ENCODE results near the gene SUGCT. TPM values are rescaled to one million over a fixed set of nuclear protein-coding genes. Genes with fewer than 3 reads are reported as not detected.
"Not testable (repeated sequence)": the region's sequence is repeated elsewhere in the genome, so short reads cannot be mapped to it uniquely, and the experiment has no call there.

SUGCT gene
- total RNA-seq, 3 donors from 2014 or later = 7.6 to 19.1 (median 10.1) TPM

- no peaks in the 10 kb centered on the region for H3K36me3 ChIP-seq (ENCODE audit: low read depth)
- ATAC-seq (no peak), DNase-seq (no peak)
- no peak overlapping the region for H3K4me3 ChIP-seq
- H3K4me1 ChIP-seq (ENCODE audit: low read depth) = no peaks in the 10 kb centered on the region
- no peaks in the 10 kb centered on the region for H3K9me3 ChIP-seq
- TF ChIP-seq CTCF (IDR thresholded peaks at IDR 0.05) = no peak
- intact Hi-C loops (cut with DNase I, micrococcal nuclease) = no loop called here
Observed at GRCh38 chr7:40211276-40212003, 76.6 kb downstream of the SUGCT start.

- ATAC-seq (no peak), DNase-seq (no peak)
- H3K4me1 ChIP-seq (ENCODE audit: low read depth) = no peaks in the 10 kb centered on the region
- no peaks in the 10 kb centered on the region for H3K9me3 ChIP-seq
- H3K4me3 ChIP-seq = no peak overlapping the region
- no peaks in the 10 kb centered on the region for H3K36me3 ChIP-seq (ENCODE audit: low read depth)
- intact Hi-C loops (cut with DNase I, micrococcal nuclease) = no loop called here
- TF ChIP-seq CTCF (IDR thresholded peaks at IDR 0.05) = no peak
Observed at GRCh38 chr7:40213291-40213690, 78.5 kb downstream of the SUGCT start.

- no peak for DNase-seq
- intact Hi-C loops (cut with DNase I, micrococcal nuclease) = no loop called here
- no peak for ATAC-seq
- Histone ChIP-seq H3K4me1 (ENCODE audit: low read depth) (no peaks in the 10 kb centered on the region), H3K36me3 (ENCODE audit: low read depth) (no peaks in the 10 kb centered on the region), H3K4me3 (no peak overlapping the region), H3K9me3 (no peaks in the 10 kb centered on the region)
- TF ChIP-seq CTCF (IDR thresholded peaks at IDR 0.05) = no peak
Observed at GRCh38 chr7:40213856-40214255, 79.1 kb downstream of the SUGCT start.

GRCh38 chr7:40218612-40219011 lies 83.8 kb downstream of the SUGCT start:
- H3K4me3 ChIP-seq; ATAC-seq; intact Hi-C loops (cut with DNase I, micrococcal nuclease); H3K4me1 ChIP-seq (ENCODE audit: low read depth); DNase-seq; H3K9me3 ChIP-seq; H3K36me3 ChIP-seq (ENCODE audit: low read depth): not testable (repeated sequence)

- TF ChIP-seq CTCF (IDR thresholded peaks at IDR 0.05) = no peak
- no peaks in the 10 kb centered on the region for H3K36me3 ChIP-seq (ENCODE audit: low read depth)
- H3K9me3 ChIP-seq = no peaks in the 10 kb centered on the region
- intact Hi-C loops (cut with DNase I, micrococcal nuclease) = no loop called here
- H3K4me3 ChIP-seq = no peak overlapping the region
- ATAC-seq = no peak
- no peak for DNase-seq
- H3K4me1 ChIP-seq (ENCODE audit: low read depth) = peaks cover 4% of the 10 kb centered on the region
Observed at GRCh38 chr7:40219917-40220316, 85.1 kb downstream of the SUGCT start.

- no peak overlapping the region for H3K4me3 ChIP-seq
- H3K9me3 ChIP-seq = no peaks in the 10 kb centered on the region
- ATAC-seq (no peak), DNase-seq (no peak)
- H3K4me1 ChIP-seq (ENCODE audit: low read depth) = peaks cover 4% of the 10 kb centered on the region
- TF ChIP-seq CTCF (IDR thresholded peaks at IDR 0.05) = no peak
- intact Hi-C loops (cut with DNase I, micrococcal nuclease) = no loop called here
- H3K36me3 ChIP-seq (ENCODE audit: low read depth) = no peaks in the 10 kb centered on the region
Observed at GRCh38 chr7:40220421-40220911, 85.7 kb downstream of the SUGCT start.
